GM21619 (cell line): ENCODE results near the gene KCNQ5.
"Not testable (repeated sequence)": the region's sequence is repeated elsewhere in the genome, so short reads cannot be mapped to it uniquely, and the experiment has no call there.

Source experiments
- ATAC-seq: cut with Tn5 transposase; IDR thresholded peaks from one replicate; pipeline ENCODE4 v1.9.1; 2021; ENCODE audit not compliant: unreplicated experiment

Gene KCNQ5

GRCh38 chr6:73156793-73157767, 535.2 kb downstream of the KCNQ5 start:
- no peak for ATAC-seq

GRCh38 chr6:73157870-73158269, 536.0 kb downstream of the KCNQ5 start:
- no peak for ATAC-seq

GRCh38 chr6:73169111-73169510, 547.2 kb downstream of the KCNQ5 start:
- ATAC-seq: no peak

- ATAC-seq: no peak
These were observed 547.8 kb downstream of the KCNQ5 start for GRCh38 chr6:73169633-73170032.

- no peak for ATAC-seq
These were observed 552.8 kb downstream of the KCNQ5 start for GRCh38 chr6:73174646-73175045.

- no peak for ATAC-seq
These were observed 554.2 kb downstream of the KCNQ5 start for GRCh38 chr6:73176057-73176456.

- ATAC-seq: peak; percentile 57
These were observed 555.5 kb downstream of the KCNQ5 start for GRCh38 chr6:73177221-73177944.

- no peak for ATAC-seq
These were observed 558.3 kb downstream of the KCNQ5 start for GRCh38 chr6:73180076-73180738.

- peak; percentile 81 for ATAC-seq
These were observed 559.1 kb downstream of the KCNQ5 start for GRCh38 chr6:73180763-73181619.

- ATAC-seq: no peak
These were observed 560.2 kb downstream of the KCNQ5 start for GRCh38 chr6:73182021-73182607.

GRCh38 chr6:73193302-73193701, 571.4 kb downstream of the KCNQ5 start:
- ATAC-seq: not testable (repeated sequence)

- ATAC-seq: no peak
These were observed 572.9 kb downstream of the KCNQ5 start for GRCh38 chr6:73194744-73195143.

- no peak for ATAC-seq
These were observed 578.4 kb downstream of the KCNQ5 start for GRCh38 chr6:73200247-73200646.

GRCh38 chr6:73200735-73201134, 578.9 kb downstream of the KCNQ5 start:
- ATAC-seq: no peak

- no peak for ATAC-seq
These were observed 581.2 kb downstream of the KCNQ5 start for GRCh38 chr6:73203098-73203497.

- ATAC-seq: no peak
These were observed 582.4 kb downstream of the KCNQ5 start for GRCh38 chr6:73204252-73204651.

GRCh38 chr6:73207221-73207837, 585.5 kb downstream of the KCNQ5 start:
- ATAC-seq: no peak

GRCh38 chr6:73209117-73209516, 587.3 kb downstream of the KCNQ5 start:
- no peak for ATAC-seq

GRCh38 chr6:73216859-73217258, 595.0 kb downstream of the KCNQ5 start:
- no peak for ATAC-seq

GRCh38 chr6:73225396-73225795, 603.5 kb downstream of the KCNQ5 start, which contains the start of gene KHDC1L:
Gene KHDC1L, minus strand, starts transcription at chr6:73225496. Its CDS starts 88 bp downstream, at chr6:73225408.
- ATAC-seq: no peak
